H9 (cell line): ENCODE results near the gene MAGOH. TPM values are rescaled to one million over a fixed set of nuclear protein-coding genes. Genes with fewer than 3 reads are reported as not detected.

ENCODE experiments used
- DNase-seq: peaks from one replicate; pipeline ENCODE4 v3.0.0-alpha.2; 2017
- H2AFZ ChIP-seq: one replicate; pipeline ENCODE4 v1.6.1; 2013; ENCODE audit warnings: mild to moderate bottlenecking, low read length, control low read depth, moderate library complexity
- H2AK5ac ChIP-seq: 2 replicates; pipeline ENCODE4 v1.6.1; 2013; ENCODE audit warnings: low read length, control low read depth, mixed read lengths; ENCODE audit not compliant: insufficient read length
- H2BK120ac ChIP-seq: one replicate; pipeline ENCODE4 v1.6.1; 2013; ENCODE audit warnings: low read depth, mild to moderate bottlenecking, low read length, control low read depth, inconsistent platforms; ENCODE audit not compliant: poor library complexity, severe bottlenecking
- H2BK12ac ChIP-seq: 2 replicates; pipeline ENCODE4 v1.6.1; 2013; ENCODE audit warnings: low read length, control low read depth, mixed read lengths, low read depth; ENCODE audit not compliant: insufficient read length
- H2BK15ac ChIP-seq: 2 replicates; pipeline ENCODE4 v1.6.1; 2013; ENCODE audit warnings: low read depth, low read length, control low read depth
- H2BK20ac ChIP-seq: one replicate; pipeline ENCODE4 v1.6.1; 2013; ENCODE audit warnings: low read depth, mild to moderate bottlenecking, low read length, control low read depth, inconsistent platforms; ENCODE audit not compliant: poor library complexity, severe bottlenecking
- H2BK5ac ChIP-seq: 2 replicates; pipeline ENCODE4 v1.6.1; 2013; ENCODE audit warnings: low read length, control low read depth, mixed read lengths; ENCODE audit not compliant: insufficient read length
- H3K14ac ChIP-seq: 2 replicates; pipeline ENCODE4 v1.6.1; 2013; ENCODE audit warnings: low read length, control low read depth; ENCODE audit not compliant: insufficient read depth
- H3K18ac ChIP-seq: 2 replicates; pipeline ENCODE4 v1.6.1; 2013; ENCODE audit warnings: low read depth, mild to moderate bottlenecking, mixed read lengths, low read length, control low read depth; ENCODE audit not compliant: insufficient read length
- H3K23ac ChIP-seq: 2 replicates; pipeline ENCODE4 v1.6.1; 2013; ENCODE audit warnings: low read length, control low read depth, mixed read lengths, low read depth; ENCODE audit not compliant: insufficient read length
- H3K23me2 ChIP-seq: 2 replicates; pipeline ENCODE4 v1.6.1; 2013; ENCODE audit warnings: low read depth, mild to moderate bottlenecking, mixed read lengths, low read length, control low read depth; ENCODE audit not compliant: insufficient read length, poor library complexity, severe bottlenecking
- H3K27ac ChIP-seq: 2 replicates; pipeline ENCODE4 v1.5.1; 2013; ENCODE audit warnings: low read length, control low read depth, mixed read lengths, low read depth; ENCODE audit not compliant: insufficient read length
- H3K27me3 ChIP-seq: 2 replicates; pipeline ENCODE4 v1.6.1; 2013; ENCODE audit warnings: low read length, control low read depth, inconsistent platforms; ENCODE audit not compliant: insufficient read depth
- H3K4ac ChIP-seq: 2 replicates; pipeline ENCODE4 v1.6.1; 2013; ENCODE audit warnings: low read depth, mild to moderate bottlenecking, control low read depth, inconsistent platforms, low read length, moderate library complexity
- H3K4me1 ChIP-seq: 2 replicates; pipeline ENCODE4 v1.6.1; 2013; ENCODE audit warnings: low read length, control low read depth, inconsistent platforms; ENCODE audit not compliant: insufficient read depth
- H3K4me2 ChIP-seq: 2 replicates; pipeline ENCODE4 v1.6.1; 2013; ENCODE audit warnings: low read length, control low read depth, mixed read lengths; ENCODE audit not compliant: insufficient read length, insufficient read depth
- H3K56ac ChIP-seq: 2 replicates; pipeline ENCODE4 v1.6.1; 2013; ENCODE audit warnings: low read depth, mild to moderate bottlenecking, mixed read lengths, low read length, control low read depth; ENCODE audit not compliant: insufficient read length
- H3K79me1 ChIP-seq: 2 replicates; pipeline ENCODE4 v1.6.1; 2013; ENCODE audit warnings: low read depth, mild to moderate bottlenecking, moderate library complexity, low read length, control low read depth, inconsistent platforms; ENCODE audit not compliant: insufficient read depth, poor library complexity, severe bottlenecking
- H3K79me2 ChIP-seq: 2 replicates; pipeline ENCODE4 v1.6.1; 2013; ENCODE audit warnings: low read length, control low read depth, inconsistent platforms; ENCODE audit not compliant: insufficient read depth
- H3K9ac ChIP-seq: 2 replicates; pipeline ENCODE4 v1.6.1; 2013; ENCODE audit warnings: low read length, control low read depth, mixed read lengths; ENCODE audit not compliant: insufficient read length; ENCODE audit errors: extremely low read depth
- H3K9me3 ChIP-seq: one replicate; pipeline ENCODE4 v1.6.1; 2013; ENCODE audit warnings: low read depth, low read length, inconsistent platforms; ENCODE audit not compliant: control insufficient read depth
- H3T11ph ChIP-seq: one replicate; pipeline ENCODE4 v1.6.1; 2013; ENCODE audit warnings: mild to moderate bottlenecking, low read length, control low read depth, inconsistent platforms
- H4K20me1 ChIP-seq: one replicate; pipeline ENCODE4 v1.6.1; 2013; ENCODE audit not compliant: control insufficient read depth, insufficient read length, insufficient read depth
- H4K5ac ChIP-seq: 2 replicates; pipeline ENCODE4 v1.6.1; 2013; ENCODE audit warnings: low read depth, mild to moderate bottlenecking, mixed read lengths, low read length, control low read depth; ENCODE audit not compliant: insufficient read length
- H4K8ac ChIP-seq: replicated peaks from 2 replicates; pipeline ENCODE4 v1.6.1; 2013; ENCODE audit warnings: low read length, control low read depth, mixed read lengths, low read depth; ENCODE audit not compliant: insufficient read length
- H4K91ac ChIP-seq: 2 replicates; pipeline ENCODE4 v1.6.1; 2013; ENCODE audit warnings: low read depth, mild to moderate bottlenecking, moderate library complexity, mixed read lengths, low read length, control low read depth; ENCODE audit not compliant: insufficient read length
- H3K27ac Mint-ChIP-seq, 3 experiments: 2 replicates in 2 of 3; 3 replicates in 1 of 3; pipeline ENCODE4 v1.8.0; 2020 to 2021; ENCODE audit warnings: mixed read lengths in 3 of 3, mild to moderate bottlenecking in 1 of 3, moderate library complexity in 1 of 3
- H3K27me3 Mint-ChIP-seq: 2 replicates; pipeline ENCODE4 v1.8.0; 2021; ENCODE audit warnings: low read depth, mild to moderate bottlenecking, moderate library complexity, mixed read lengths
- H3K36me3 Mint-ChIP-seq, 3 experiments: 2 replicates in 2 of 3; 3 replicates in 1 of 3; pipeline ENCODE4 v1.8.0; 2020 to 2021; ENCODE audit warnings: low read depth in 3 of 3, mixed read lengths in 3 of 3; ENCODE audit not compliant: insufficient read depth in 1 of 3
- H3K4me1 Mint-ChIP-seq, 2 experiments: 2 replicates each; pipeline ENCODE4 v1.8.0; 2020; ENCODE audit warnings: mixed read lengths in 2 of 2
- H3K4me3 Mint-ChIP-seq, 2 experiments: 2 replicates in 1 of 2; 3 replicates in 1 of 2; pipeline ENCODE4 v1.8.0; 2020 to 2021; ENCODE audit warnings: mild to moderate bottlenecking in 2 of 2, mixed read lengths in 2 of 2, moderate library complexity in 1 of 2
- H3K9me3 Mint-ChIP-seq, 2 experiments: 2 replicates in 1 of 2; 3 replicates in 1 of 2; pipeline ENCODE4 v1.8.0; 2020; ENCODE audit warnings: mild to moderate bottlenecking in 2 of 2, mixed read lengths in 2 of 2, moderate library complexity in 1 of 2
- WGBS: extraction: QIAGEN DNeasy Blood & Tissue Kit; methylation state at CpG from one replicate; pipeline ENCODE4 v1.1.7; 2013; ENCODE audit warnings: missing lambda C conversion rate, low lambda C conversion rate, mixed read lengths; ENCODE audit not compliant: insufficient read length; ENCODE audit errors: extremely low coverage; 5-methylcytosine and 5-hydroxymethylcytosine counted together
- total RNA-seq: library from RNA; stranded (reverse); gene quantifications from 2 replicates; pipeline ENCODE4 v1.2.1, GENCODE V29; 2021
- TF ChIP-seq, protein P1 (sequence below): fragments of 200-600 bp; sonication (generic); conservative IDR thresholded peaks from 3 replicates; pipeline ENCODE4 v1.8.0; 2021; ENCODE audit warnings: antibody characterized with exemption, mild to moderate bottlenecking

The MAGOH gene
- total RNA-seq, 1 experiment from 2014 or later, result 81.2 TPM

DNA sequence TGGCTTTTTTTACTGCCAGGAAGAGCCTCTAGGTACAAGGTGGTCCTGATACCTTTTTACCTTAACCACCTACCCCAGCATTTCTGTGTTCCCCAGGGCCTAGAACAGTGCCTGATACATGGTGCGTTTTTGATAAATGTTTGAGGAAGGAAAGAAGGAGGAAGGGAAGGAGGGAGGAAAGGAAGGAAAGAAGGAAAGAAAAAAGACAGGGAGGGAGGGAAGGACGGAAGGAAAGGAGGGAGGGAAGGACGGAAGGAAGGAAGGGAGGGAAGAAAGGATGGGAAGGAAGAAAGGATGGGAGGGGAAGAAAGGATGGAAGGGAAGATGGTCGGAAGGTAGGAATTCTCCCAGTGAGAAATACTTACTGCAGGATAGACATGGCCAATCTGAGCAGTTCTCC is 12.0 kb upstream of the MAGOH start:
- no peak overlapping the region for H3K27ac ChIP-seq
- Mint-ChIP-seq H3K36me3 (peaks cover 25 to 90% (median 74%) of the 10 kb centered on the region in 3 experiments), H3K4me3 (no peak overlapping the region), H3K27me3 (no peaks in the 10 kb centered on the region), H3K27ac (no peak overlapping the region), H3K4me1 (no peaks in the 10 kb centered on the region), H3K9me3 (no peaks in the 10 kb centered on the region)
- no peaks in the 10 kb centered on the region for H3K4me1 ChIP-seq
- no peak overlapping the region for H3K14ac ChIP-seq
- no peak overlapping the region for H4K91ac ChIP-seq
- H4K20me1 ChIP-seq, result no peaks in the 10 kb centered on the region
- H2BK15ac ChIP-seq, result no peak overlapping the region
- no peak overlapping the region for H2BK5ac ChIP-seq
- H3K23me2 ChIP-seq, result no peaks in the 10 kb centered on the region
- H2BK20ac ChIP-seq, result no peak overlapping the region
- 95% methylated on average over 3 of the region's 4 CpGs for WGBS
- H3K56ac ChIP-seq, result no peak overlapping the region
- no peaks in the 10 kb centered on the region for H3K27me3 ChIP-seq
- no peak overlapping the region for H3K9ac ChIP-seq
- H3K79me1 ChIP-seq, result no peaks in the 10 kb centered on the region
- H3K79me2 ChIP-seq, result no peaks in the 10 kb centered on the region
- TF ChIP-seq, protein P1, sequence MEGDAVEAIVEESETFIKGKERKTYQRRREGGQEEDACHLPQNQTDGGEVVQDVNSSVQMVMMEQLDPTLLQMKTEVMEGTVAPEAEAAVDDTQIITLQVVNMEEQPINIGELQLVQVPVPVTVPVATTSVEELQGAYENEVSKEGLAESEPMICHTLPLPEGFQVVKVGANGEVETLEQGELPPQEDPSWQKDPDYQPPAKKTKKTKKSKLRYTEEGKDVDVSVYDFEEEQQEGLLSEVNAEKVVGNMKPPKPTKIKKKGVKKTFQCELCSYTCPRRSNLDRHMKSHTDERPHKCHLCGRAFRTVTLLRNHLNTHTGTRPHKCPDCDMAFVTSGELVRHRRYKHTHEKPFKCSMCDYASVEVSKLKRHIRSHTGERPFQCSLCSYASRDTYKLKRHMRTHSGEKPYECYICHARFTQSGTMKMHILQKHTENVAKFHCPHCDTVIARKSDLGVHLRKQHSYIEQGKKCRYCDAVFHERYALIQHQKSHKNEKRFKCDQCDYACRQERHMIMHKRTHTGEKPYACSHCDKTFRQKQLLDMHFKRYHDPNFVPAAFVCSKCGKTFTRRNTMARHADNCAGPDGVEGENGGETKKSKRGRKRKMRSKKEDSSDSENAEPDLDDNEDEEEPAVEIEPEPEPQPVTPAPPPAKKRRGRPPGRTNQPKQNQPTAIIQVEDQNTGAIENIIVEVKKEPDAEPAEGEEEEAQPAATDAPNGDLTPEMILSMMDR, result no peak
- DNase-seq, result no peak
- no peak overlapping the region for H4K5ac ChIP-seq
- H3K4me2 ChIP-seq, result no peak overlapping the region
- no peak overlapping the region for H3K18ac ChIP-seq
- no peaks in the 10 kb centered on the region for H3K9me3 ChIP-seq
- no peak overlapping the region for H3K23ac ChIP-seq
- H2AFZ ChIP-seq, result no peak overlapping the region
- H4K8ac ChIP-seq, result no peak overlapping the region
- no peak overlapping the region for H2BK12ac ChIP-seq
- no peak overlapping the region for H2AK5ac ChIP-seq
- no peak overlapping the region for H2BK120ac ChIP-seq
- H3K4ac ChIP-seq, result no peak overlapping the region
- no peak overlapping the region for H3T11ph ChIP-seq
